ENCODE measurements around the gene PEX11A. TPM values are rescaled to one million over a fixed set of nuclear protein-coding genes. Genes with fewer than 3 reads are reported as not detected.

PEX11A gene
- total RNA-seq, 4 donors from 2014 or later = 10.0 to 46.4 (median 21.8) TPM

DNA sequence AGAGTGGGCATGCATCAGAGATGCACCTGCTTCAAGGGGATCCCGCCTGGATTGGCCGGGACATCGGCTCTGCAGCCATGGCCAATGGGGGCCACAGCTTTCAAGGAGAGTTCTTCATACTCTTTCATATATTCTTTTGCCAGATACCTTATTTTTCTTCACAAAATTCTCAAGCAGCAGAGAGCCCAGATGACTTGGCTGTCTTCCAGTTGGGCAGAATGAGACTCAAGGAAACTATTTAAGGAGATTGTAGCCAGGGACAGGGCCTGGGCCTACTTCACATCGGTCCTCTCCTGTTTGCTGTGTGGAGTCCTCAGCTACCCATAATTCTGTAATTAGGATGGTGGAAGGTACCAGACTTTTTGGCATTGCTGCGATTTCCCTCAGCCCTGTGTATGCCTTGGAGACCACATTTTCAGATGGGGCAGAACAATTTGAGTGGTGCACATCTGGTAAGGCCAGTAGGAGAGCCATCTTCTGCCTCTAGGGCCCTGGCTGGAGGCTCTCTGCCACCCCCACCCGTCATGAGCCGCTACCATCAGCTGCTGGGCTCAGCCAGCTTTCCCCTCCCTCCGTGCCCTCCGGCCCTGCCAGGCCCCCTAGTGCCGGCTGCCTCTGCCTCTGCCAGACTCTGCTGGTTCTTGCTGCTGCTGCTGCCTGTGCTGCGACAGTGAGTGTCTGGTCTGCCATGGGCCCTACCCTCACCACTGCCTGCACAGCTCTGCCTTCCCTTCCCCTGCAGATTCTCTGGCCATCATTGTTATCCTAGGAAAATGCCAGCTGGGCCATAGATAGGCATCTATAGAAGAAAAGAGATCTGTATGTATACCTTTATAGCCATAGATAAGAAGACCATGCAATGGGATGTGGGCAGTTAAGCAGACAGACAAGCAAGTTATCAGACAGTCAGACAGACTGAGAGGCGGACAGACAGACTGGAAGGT is 18.1 kb downstream of the PEX11A start:
- intact Hi-C loops (cut with DNase I; ENCODE audit: low total_unique reads) = no loop called here
- ATAC-seq (no peak), DNase-seq (no peak)
- no peaks in the 10 kb centered on the region for H3K36me3 ChIP-seq
- TF ChIP-seq, protein P1, sequence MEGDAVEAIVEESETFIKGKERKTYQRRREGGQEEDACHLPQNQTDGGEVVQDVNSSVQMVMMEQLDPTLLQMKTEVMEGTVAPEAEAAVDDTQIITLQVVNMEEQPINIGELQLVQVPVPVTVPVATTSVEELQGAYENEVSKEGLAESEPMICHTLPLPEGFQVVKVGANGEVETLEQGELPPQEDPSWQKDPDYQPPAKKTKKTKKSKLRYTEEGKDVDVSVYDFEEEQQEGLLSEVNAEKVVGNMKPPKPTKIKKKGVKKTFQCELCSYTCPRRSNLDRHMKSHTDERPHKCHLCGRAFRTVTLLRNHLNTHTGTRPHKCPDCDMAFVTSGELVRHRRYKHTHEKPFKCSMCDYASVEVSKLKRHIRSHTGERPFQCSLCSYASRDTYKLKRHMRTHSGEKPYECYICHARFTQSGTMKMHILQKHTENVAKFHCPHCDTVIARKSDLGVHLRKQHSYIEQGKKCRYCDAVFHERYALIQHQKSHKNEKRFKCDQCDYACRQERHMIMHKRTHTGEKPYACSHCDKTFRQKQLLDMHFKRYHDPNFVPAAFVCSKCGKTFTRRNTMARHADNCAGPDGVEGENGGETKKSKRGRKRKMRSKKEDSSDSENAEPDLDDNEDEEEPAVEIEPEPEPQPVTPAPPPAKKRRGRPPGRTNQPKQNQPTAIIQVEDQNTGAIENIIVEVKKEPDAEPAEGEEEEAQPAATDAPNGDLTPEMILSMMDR (IDR thresholded peaks at IDR 0.05 in 4 of 5, conservative IDR thresholded peaks at IDR 0.05 in 1 of 5) = no peak
- TF ChIP-seq POLR2A (IDR thresholded peaks at IDR 0.05) = no peak
- H3K27me3 ChIP-seq = no peaks in the 10 kb centered on the region
- in situ Hi-C loops (cut with MboI; ENCODE audit: low sequenced_read_pairs in 4 of 4) = no loop called here
- no peaks in the 10 kb centered on the region for H3K9me3 ChIP-seq
- no peak overlapping the region for H3K4me3 ChIP-seq
- H3K4me1 ChIP-seq = no peaks in the 10 kb centered on the region
- H3K27ac ChIP-seq = no peak overlapping the region

DNA sequence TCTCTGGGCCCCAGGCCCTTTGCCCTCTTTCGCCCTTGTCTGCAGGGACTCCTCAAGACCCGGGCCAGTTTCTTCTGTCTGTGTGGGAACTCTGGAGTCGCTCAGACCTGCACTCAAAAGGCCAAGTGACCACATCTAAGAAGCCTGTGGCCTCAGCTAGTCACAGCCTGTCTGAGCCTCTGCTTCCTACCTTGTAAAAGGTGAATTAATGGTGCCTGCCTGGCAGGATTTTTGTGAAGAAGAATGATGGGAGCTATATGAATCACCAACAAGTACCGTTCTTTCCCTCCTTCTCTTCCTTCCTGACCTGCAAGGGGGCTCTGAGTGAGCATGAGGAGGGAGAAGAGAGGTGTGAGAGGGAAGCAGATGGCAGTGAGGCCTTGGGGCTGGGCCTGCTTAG is 18.9 kb downstream of the PEX11A start:
- DNase-seq = no peak
- ATAC-seq = no peak

DNA sequence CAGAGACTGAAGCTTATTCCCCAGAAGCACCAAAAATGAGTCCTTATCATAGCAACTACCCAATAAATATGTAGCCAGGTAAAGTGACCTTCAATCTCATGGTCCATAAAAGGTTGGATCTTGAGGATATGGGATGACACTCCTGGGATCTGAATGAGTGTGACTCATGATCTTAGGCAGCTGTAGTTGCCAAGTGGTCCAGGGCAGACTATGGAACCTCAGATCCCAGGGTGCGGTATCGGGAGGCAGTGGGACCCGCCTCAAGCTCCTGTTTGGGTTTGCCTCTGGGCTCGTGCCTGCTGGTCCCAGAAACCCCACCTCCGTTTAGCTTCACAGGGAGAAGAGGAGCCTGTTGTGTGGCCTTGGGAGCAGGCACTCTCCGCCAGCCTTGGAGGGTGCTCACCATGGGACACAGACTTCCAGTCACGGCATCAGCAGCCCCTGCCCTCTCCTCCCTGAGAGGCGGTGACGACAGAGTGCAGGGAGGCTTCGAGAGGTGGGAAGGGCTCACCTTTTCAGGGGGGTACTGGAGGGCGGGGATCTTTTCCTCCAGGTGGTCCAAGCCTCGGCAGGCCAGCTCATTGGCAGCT is 19.5 kb downstream of the PEX11A start:
- no peak overlapping the region for H3K27ac ChIP-seq

More for the DNA sequence above, 18.9 kb downstream of the PEX11A start:
- Histone ChIP-seq H3K4me1 (no peaks in the 10 kb centered on the region), H3K9me3 (no peaks in the 10 kb centered on the region), H3K4me3 (no peak overlapping the region), H3K36me3 (no peaks in the 10 kb centered on the region), H3K27ac (no peak overlapping the region), H3K27me3 (no peaks in the 10 kb centered on the region)
- intact Hi-C loops (cut with DNase I; ENCODE audit: low total_unique reads) (no loop called here), in situ Hi-C loops (cut with MboI; ENCODE audit: low sequenced_read_pairs in 4 of 4) (no loop called here)
- no peak for TF ChIP-seq POLR2A (IDR thresholded peaks at IDR 0.05)
- TF ChIP-seq, protein P1 (IDR thresholded peaks at IDR 0.05 in 4 of 5, conservative IDR thresholded peaks at IDR 0.05 in 1 of 5) = no peak

DNA sequence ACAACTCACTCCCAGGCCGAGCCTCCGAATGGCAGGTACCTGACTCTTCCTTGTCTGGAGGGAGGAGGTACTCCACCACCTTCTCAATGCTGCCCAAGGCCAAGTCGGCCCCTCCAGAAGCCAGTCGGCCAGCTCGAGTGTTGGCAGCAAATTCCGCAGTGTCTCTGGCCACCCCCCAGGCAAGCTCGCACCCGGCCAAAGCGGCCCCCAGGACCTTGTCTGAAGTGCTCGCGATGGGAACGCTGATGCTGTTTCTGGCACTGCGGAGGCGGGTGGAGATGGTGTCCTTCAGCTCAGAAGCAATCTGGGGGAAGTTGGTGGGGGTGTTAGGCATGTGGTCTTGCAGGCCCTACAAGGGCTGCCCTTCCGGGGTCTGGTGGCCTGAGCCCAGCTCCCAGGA is 20.6 kb downstream of the PEX11A start:
- no peak overlapping the region for H3K27ac ChIP-seq
- H3K4me1 ChIP-seq = peaks cover 2 to 3% of the 10 kb centered on the region in 2 donors
- H3K27me3 ChIP-seq = no peaks in the 10 kb centered on the region
- H3K36me3 ChIP-seq = no peaks in the 10 kb centered on the region
- in situ Hi-C loops (cut with MboI; ENCODE audit: low sequenced_read_pairs in 4 of 4) = no loop called here
- H3K9me3 ChIP-seq = no peaks in the 10 kb centered on the region
- TF ChIP-seq, protein P1 (IDR thresholded peaks at IDR 0.05 in 4 of 5, conservative IDR thresholded peaks at IDR 0.05 in 1 of 5) = no peak
- TF ChIP-seq POLR2A (IDR thresholded peaks at IDR 0.05) = no peak
- DNase-seq = no peak
- H3K4me3 ChIP-seq = no peak overlapping the region
- intact Hi-C loops (cut with DNase I; ENCODE audit: low total_unique reads) = no loop called here
- no peak for ATAC-seq

More for the DNA sequence above, 19.5 kb downstream of the PEX11A start:
- no peaks in the 10 kb centered on the region for H3K27me3 ChIP-seq
- no peak for DNase-seq
- H3K9me3 ChIP-seq = no peaks in the 10 kb centered on the region
- no peak overlapping the region for H3K4me3 ChIP-seq
- no peaks in the 10 kb centered on the region for H3K36me3 ChIP-seq
- no peaks in the 10 kb centered on the region for H3K4me1 ChIP-seq
- intact Hi-C loops (cut with DNase I; ENCODE audit: low total_unique reads) (no loop called here), in situ Hi-C loops (cut with MboI; ENCODE audit: low sequenced_read_pairs in 4 of 4) (no loop called here)
- ATAC-seq = no peak
- TF ChIP-seq, protein P1 (IDR thresholded peaks at IDR 0.05 in 4 of 5, conservative IDR thresholded peaks at IDR 0.05 in 1 of 5) = no peak
- no peak for TF ChIP-seq POLR2A (IDR thresholded peaks at IDR 0.05)

Measured in gastrocnemius medialis (tissue), 4 donors.